Gastroesophageal sphincter (tissue), 3 donors: ENCODE measurements around the gene PNPLA7.

Source experiments
- POLR2A ChIP-seq, 2 donors: fragments of 450-650 bp; IDR thresholded peaks; one replicate each; pipeline ENCODE4 v1.6.1; 2017; ENCODE audit warnings: antibody characterized with exemption in 2 of 2, mild to moderate bottlenecking in 2 of 2, moderate library complexity in 1 of 2
- POLR2AphosphoS5 ChIP-seq: sonication (generic); formaldehyde crosslinking; IDR thresholded peaks from one replicate; pipeline ENCODE4 v1.6.1; 2017; ENCODE audit warnings: antibody characterized with exemption
- TF ChIP-seq, protein P1 (sequence below), 4 experiments: fragments of 200-600 bp in 2 of 4; fragments of 450-650 bp in 2 of 4; sonication (generic) in 1 of 4; IDR thresholded peaks; one replicate each; pipeline ENCODE4 v1.5.1; 2017 to 2019; ENCODE audit warnings: antibody characterized with exemption in 4 of 4, mild to moderate bottlenecking in 2 of 4, moderate library complexity in 2 of 4

DNA sequence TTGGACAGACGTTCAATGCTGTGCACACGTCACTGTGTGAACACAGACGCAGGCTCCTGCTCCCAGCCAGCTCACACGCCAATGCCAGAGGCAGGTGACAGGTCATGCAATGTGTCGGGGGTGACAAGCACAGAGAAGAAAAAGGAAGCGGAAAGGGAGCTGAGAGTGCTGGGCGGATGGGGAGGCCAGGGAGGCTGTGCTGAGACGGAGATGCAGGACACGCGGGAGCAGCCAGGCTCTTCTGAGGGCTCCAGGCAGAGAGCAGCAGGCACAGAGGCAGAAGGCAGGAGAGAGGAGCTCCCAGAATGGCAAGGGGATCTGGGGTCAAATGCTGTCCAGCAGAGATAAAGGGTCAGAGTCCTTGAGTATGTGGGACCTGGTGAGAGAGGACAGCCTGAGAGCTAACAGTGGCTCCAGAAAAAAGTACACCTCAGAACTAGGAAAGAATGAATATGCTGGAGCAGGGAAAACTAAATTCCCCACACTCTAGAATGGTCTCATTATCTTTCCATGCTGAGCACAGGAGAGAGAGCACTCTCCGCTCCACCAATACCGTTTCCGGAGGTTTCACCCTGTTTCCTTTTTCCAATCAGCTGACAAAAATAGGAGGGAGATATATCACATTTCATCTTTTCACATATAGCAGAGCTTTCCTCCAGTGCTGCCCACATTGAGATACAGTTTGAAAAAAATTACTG is 58.3 kb downstream of the PNPLA7 start:
- TF ChIP-seq, protein P1, sequence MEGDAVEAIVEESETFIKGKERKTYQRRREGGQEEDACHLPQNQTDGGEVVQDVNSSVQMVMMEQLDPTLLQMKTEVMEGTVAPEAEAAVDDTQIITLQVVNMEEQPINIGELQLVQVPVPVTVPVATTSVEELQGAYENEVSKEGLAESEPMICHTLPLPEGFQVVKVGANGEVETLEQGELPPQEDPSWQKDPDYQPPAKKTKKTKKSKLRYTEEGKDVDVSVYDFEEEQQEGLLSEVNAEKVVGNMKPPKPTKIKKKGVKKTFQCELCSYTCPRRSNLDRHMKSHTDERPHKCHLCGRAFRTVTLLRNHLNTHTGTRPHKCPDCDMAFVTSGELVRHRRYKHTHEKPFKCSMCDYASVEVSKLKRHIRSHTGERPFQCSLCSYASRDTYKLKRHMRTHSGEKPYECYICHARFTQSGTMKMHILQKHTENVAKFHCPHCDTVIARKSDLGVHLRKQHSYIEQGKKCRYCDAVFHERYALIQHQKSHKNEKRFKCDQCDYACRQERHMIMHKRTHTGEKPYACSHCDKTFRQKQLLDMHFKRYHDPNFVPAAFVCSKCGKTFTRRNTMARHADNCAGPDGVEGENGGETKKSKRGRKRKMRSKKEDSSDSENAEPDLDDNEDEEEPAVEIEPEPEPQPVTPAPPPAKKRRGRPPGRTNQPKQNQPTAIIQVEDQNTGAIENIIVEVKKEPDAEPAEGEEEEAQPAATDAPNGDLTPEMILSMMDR (IDR thresholded peaks at IDR 0.05): no peak
- TF ChIP-seq POLR2AphosphoS5 (no peak), POLR2A (IDR thresholded peaks at IDR 0.05) (no peak)
